C4-2B (cell line): Measurements from ENCODE around the gene SLC9A9.
"Not testable (repeated sequence)": the region's sequence is repeated elsewhere in the genome, so short reads cannot be mapped to it uniquely, and the experiment has no call there.

Experiments
- H3K27ac ChIP-seq: fragments of 450-650 bp; 2 replicates; pipeline ENCODE4 v1.5.1; 2017
- ZFX ChIP-seq: fragments of 450-650 bp; IDR thresholded peaks from 2 replicates; pipeline ENCODE4 v1.6.1; 2017
- TF ChIP-seq, protein P1 (sequence below): fragments of 450-650 bp; conservative IDR thresholded peaks from 2 replicates; pipeline ENCODE4 v1.5.1; 2017; ENCODE audit warnings: mild to moderate bottlenecking

Gene SLC9A9

DNA sequence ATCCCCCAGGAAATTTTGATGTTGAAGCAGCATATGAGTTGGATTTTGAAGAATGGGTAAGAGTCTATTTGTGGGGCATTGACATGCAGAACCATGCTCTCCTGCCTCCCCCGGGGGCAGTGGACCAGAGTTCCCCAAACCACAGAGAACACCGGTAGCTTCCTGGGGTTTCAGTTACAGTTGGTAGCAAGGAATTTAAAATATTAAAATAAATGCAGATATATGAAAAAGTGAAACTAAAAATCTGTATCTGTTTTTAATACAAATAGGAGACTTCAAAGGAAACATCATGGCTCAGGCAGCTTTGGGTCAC, 37.4 kb downstream of the SLC9A9 start:
- no peak overlapping the region for H3K27ac ChIP-seq
- TF ChIP-seq, protein P1, sequence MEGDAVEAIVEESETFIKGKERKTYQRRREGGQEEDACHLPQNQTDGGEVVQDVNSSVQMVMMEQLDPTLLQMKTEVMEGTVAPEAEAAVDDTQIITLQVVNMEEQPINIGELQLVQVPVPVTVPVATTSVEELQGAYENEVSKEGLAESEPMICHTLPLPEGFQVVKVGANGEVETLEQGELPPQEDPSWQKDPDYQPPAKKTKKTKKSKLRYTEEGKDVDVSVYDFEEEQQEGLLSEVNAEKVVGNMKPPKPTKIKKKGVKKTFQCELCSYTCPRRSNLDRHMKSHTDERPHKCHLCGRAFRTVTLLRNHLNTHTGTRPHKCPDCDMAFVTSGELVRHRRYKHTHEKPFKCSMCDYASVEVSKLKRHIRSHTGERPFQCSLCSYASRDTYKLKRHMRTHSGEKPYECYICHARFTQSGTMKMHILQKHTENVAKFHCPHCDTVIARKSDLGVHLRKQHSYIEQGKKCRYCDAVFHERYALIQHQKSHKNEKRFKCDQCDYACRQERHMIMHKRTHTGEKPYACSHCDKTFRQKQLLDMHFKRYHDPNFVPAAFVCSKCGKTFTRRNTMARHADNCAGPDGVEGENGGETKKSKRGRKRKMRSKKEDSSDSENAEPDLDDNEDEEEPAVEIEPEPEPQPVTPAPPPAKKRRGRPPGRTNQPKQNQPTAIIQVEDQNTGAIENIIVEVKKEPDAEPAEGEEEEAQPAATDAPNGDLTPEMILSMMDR = no peak
- TF ChIP-seq ZFX = no peak

DNA sequence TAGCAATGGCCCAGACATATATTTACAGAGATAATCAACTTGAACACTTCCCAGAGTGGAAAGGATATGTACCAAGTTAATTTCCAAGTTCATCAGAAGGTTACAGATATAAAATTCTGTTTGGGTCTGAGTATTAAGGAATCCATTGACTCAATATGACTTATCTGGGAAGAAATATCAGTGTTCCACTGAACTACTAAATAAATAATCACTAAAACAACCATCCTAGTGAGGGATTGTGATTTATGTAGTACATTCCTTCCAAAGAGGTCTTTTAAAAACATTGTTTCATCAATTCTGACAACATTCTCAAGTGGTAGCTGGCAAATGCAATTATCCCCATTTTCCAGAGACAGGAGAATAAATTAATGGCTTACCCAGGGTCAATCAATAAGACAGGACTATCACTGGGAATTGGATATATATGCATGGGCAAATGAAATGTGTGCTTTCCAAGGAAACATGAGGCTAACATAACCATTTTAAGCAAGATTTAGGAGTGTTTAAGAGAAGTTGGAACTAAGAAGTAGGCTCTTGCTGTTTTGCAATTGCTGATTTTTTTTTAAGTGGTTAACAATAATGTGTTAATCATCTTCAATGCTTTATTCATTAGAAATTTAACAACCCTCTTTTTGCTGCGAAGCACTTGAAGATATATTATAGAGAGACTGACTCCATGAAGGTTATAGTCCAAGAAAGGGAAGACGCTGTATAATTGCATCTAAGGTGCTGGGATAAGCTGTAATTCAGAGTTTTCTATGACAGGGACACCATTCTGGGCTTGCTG, 37.9 kb downstream of the SLC9A9 start:
- TF ChIP-seq, protein P1 = no peak
- TF ChIP-seq ZFX = no peak

DNA sequence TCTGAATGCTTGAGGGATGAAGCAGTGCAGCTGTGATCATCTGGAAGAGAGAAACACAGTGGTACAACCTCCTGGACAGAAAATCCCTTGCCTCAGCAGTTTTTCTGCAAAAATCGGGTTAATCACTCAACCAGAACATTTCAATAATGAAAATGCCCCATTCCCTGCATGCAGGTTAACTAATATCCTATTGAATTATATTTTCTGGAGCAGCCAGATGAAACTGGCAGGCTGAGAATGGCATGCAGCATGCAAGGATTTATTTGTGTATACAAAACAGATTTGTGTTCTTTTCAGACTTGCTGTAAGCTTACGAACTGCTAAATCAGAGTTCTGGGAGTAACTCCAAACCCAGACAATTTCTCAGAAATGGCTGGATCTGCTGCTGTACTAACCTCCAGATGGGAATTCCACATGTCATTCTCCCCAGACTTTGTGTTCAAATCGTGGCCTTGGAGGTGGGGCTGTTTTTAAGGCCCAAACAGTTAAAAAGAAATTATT, 39.1 kb downstream of the SLC9A9 start:
- no peak overlapping the region for H3K27ac ChIP-seq
- TF ChIP-seq, protein P1 = no peak
- no peak for TF ChIP-seq ZFX

More for the DNA sequence above, 37.9 kb downstream of the SLC9A9 start:
- no peak overlapping the region for H3K27ac ChIP-seq

DNA sequence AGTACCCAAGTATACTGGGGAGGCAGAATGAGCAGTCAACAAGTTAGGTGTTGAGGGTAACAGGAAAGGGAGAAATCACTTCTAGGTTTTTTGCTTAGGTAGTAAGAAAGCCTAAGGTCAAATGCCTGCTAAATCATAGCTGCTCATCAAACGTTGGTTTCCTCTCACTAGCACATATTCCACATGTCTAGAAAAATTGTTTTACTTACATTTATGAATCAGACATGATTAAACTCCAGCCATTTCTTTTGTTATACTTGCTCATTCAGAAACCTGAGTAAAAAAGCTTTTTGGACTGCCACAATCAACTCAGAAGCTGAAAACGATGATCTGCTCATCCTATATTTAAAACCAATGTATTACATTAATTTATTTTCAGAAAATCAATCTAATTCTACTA, 40.2 kb downstream of the SLC9A9 start:
- no peak overlapping the region for H3K27ac ChIP-seq
- TF ChIP-seq, protein P1 = no peak
- TF ChIP-seq ZFX = no peak

DNA sequence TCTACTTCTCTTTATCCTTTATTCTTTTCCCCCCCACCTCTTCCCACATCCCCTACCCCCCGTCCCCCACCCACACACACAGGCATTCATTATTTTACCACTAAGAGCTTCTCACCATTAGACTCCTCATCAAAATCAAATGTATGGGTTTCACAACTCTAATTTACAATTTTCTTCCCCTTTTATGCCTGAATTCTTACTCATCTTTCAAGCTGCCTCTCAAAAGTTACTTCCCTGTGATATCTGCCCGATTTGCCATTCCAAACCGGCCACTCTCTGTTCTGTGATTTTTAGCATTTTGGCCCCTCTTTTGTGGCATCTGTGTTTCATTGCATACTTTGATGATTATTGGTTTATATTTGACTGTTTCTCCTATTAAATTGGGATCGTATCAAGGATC, 42.2 kb downstream of the SLC9A9 start:
- TF ChIP-seq ZFX = no peak
- TF ChIP-seq, protein P1 = no peak
- no peak overlapping the region for H3K27ac ChIP-seq

DNA sequence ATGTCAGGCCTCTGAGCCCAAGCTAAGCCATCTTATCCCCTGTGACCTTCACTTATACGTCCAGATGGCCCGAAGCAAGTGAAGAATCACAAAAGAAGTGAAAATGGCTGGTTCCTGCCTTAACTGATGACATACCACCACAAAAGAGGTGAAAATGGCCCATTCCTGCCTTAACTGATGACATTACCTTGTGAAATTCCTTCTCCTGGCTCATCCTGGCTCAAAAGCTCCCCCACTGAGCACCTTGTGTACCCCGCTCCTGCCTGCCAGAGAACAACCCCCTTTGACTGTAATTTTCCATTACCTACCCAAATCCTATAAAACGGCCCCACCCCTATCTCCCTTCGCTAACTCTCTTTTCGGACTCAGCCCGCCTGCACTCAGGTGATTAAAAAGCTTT, 42.8 kb downstream of the SLC9A9 start:
- not testable (repeated sequence) for H3K27ac ChIP-seq

DNA sequence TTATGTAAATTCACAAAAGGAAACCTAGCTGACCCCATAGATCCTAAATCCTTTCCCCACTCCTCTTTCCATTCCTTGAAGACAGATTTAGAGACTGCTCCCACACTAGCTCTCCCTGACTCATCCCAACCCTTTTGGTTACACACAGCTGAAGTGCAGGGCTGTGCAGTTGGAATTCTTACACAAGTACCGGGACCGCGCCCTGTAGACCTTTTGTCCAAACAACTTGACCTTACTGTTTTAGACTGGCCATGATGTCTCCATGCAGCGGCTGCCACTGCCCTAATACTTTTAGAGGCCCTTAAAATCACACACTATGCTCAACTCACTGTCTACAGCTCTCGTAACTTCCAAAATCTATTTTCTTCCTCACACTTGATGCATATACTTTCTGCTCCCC, 47.2 kb downstream of the SLC9A9 start:
- H3K27ac ChIP-seq = not testable (repeated sequence)

DNA sequence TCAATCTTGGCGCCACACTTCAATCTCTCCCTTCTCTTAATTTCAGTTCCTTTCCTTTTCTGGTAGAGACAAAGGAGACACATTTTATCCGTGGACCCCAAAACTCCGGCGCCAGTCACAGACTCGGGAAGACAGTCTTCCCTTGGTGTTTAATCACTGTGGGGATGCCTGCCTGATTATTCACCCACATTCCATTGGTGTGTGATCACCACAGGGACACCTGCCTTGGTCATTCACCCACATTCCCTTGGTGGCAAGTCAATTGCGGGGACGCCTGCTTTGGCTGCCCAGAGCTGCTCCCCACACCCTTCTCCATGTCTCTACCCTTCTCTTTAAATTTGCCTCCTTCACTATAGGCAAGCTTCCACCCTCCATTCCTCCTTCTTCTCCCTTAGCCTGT, 50.1 kb downstream of the SLC9A9 start:
- H3K27ac ChIP-seq = not testable (repeated sequence)

DNA sequence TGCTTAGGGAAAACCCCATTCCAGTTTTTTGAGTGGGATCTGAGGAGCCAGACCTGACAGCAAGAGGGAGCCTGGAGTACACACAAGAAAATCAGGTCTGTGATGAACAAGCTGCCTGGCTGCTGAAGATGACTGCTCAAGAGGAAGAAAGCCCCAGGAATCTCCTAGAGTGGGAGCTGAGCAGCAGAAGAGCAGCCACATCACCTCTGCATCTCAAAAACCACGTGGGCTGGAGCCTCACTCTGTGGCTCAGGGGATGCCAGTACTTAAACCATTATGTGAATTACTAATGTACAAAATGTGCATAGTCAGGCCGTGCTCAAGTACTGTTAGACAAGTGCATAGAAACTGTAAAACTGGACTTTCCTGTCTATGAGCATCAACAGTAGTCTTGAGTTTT, 52.4 kb downstream of the SLC9A9 start:
- TF ChIP-seq, protein P1 = no peak
- no peak for TF ChIP-seq ZFX
- no peak overlapping the region for H3K27ac ChIP-seq
